HEK293T (cell line): ENCODE measurements around the gene GGA2.

Experiments used
- CTCF ChIA-PET: fragments of 350-600 bp; formaldehyde crosslinking; extraction: SDS; loops from one replicate; lab custom pipeline; 2021; ENCODE audit warnings: antibody characterized with exemption, inconsistent platforms; lab: Yijun Ruan, JAX
- POLR2A ChIA-PET: fragments of 350-600 bp; formaldehyde crosslinking; extraction: SDS; loops from one replicate; lab custom pipeline; 2020; ENCODE audit warnings: antibody characterized with exemption, inconsistent platforms; lab: Yijun Ruan, JAX
- DNase-seq: peaks from one replicate; pipeline ENCODE4 v3.0.0; 2012; ENCODE audit warnings: mixed read lengths; ENCODE audit errors: extremely low spot score
- ARNT ChIP-seq: fragments of 450-650 bp; IDR thresholded peaks from 2 replicates; pipeline ENCODE4 v1.6.1; 2017; ENCODE audit warnings: mild to moderate bottlenecking
- BHLHE40 ChIP-seq: fragments of 450-650 bp; IDR thresholded peaks from 2 replicates; pipeline ENCODE4 v1.6.1; 2016; ENCODE audit warnings: mild to moderate bottlenecking, moderate library complexity, borderline replicate concordance
- CTBP1 ChIP-seq: fragments of 450-650 bp; IDR thresholded peaks from 2 replicates; pipeline ENCODE4 v1.6.1; 2016; ENCODE audit warnings: borderline replicate concordance
- ELF4 ChIP-seq: fragments of 450-650 bp; IDR thresholded peaks from 2 replicates; pipeline ENCODE4 v1.6.1; 2017; ENCODE audit warnings: antibody characterized with exemption
- FOXA1 ChIP-seq: fragments of 450-650 bp; IDR thresholded peaks from 2 replicates; pipeline ENCODE4 v1.6.1; 2016; ENCODE audit warnings: mild to moderate bottlenecking
- FOXK2 ChIP-seq: fragments of 450-650 bp; IDR thresholded peaks from 2 replicates; pipeline ENCODE4 v1.6.1; 2016; ENCODE audit warnings: mild to moderate bottlenecking
- FOXM1 ChIP-seq: fragments of 450-650 bp; IDR thresholded peaks from 2 replicates; pipeline ENCODE4 v1.6.1; 2017; ENCODE audit warnings: mild to moderate bottlenecking, borderline replicate concordance
- HDGF ChIP-seq: fragments of 450-650 bp; IDR thresholded peaks from 2 replicates; pipeline ENCODE4 v1.6.1; 2017; ENCODE audit warnings: antibody characterized with exemption, borderline replicate concordance
- L3MBTL2 ChIP-seq: fragments of 450-650 bp; conservative IDR thresholded peaks from 2 replicates; pipeline ENCODE4 v1.6.1; 2016; ENCODE audit warnings: mild to moderate bottlenecking
- LEF1 ChIP-seq: fragments of 450-650 bp; IDR thresholded peaks from 2 replicates; pipeline ENCODE4 v1.6.1; 2017; ENCODE audit warnings: mild to moderate bottlenecking, borderline replicate concordance
- NFRKB ChIP-seq: fragments of 450-650 bp; IDR thresholded peaks from 2 replicates; pipeline ENCODE4 v1.6.1; 2016; ENCODE audit warnings: mild to moderate bottlenecking, moderate library complexity
- SP1 ChIP-seq: fragments of 450-650 bp; IDR thresholded peaks from 2 replicates; pipeline ENCODE4 v1.6.1; 2017
- SUZ12 ChIP-seq: fragments of 450-650 bp; IDR thresholded peaks from 2 replicates; pipeline ENCODE4 v1.6.1; 2016; ENCODE audit warnings: mild to moderate bottlenecking
- TARDBP ChIP-seq: fragments of 450-650 bp; IDR thresholded peaks from 2 replicates; pipeline ENCODE4 v1.6.1; 2016
- ZNF384 ChIP-seq: fragments of 450-650 bp; IDR thresholded peaks from 2 replicates; pipeline ENCODE4 v1.6.1; 2016
- TF ChIP-seq, protein P1 (sequence below): fragments of 450-650 bp; IDR thresholded peaks from 2 replicates; pipeline ENCODE4 v1.6.1; 2016

The GGA2 gene

DNA sequence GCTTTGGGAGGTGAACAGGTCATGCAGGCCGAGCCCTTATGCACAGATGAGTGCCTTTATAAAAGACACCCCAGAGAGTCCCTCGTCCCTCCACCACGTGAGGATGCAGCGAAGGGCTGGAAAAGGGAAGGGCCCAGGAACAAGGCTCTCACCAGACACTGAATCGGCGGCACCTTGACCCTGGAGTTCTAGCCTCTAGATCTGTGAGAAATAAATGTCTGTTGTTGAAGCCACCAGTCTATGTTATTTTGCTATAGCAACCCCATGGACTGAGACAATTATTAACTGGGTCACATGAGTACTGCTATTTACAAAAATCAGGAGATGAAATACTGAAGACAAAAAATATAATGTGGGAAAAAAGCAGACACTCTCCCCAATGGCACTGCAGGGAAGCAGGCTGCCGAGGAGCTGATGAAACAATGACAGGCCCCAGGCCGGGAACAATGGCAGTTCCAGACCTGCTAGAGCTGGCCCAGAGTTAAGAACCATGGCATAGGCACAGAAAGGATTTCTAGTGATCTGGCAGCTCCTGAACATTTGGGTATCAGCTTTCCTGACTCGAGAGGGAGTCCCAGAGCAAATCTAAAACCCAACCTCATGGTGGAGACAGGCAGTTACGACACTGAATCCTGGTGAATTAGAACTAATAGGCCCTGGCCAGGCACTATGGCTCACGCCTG lies 17.8 kb upstream of the GGA2 start:
- ChIA-PET CTCF (no interaction called here), POLR2A (no interaction called here)
- TF ChIP-seq BHLHE40 (no peak), ZNF384 (no peak), CTBP1 (no peak), LEF1 (no peak), TARDBP (no peak), ELF4 (no peak), FOXM1 (no peak), L3MBTL2 (no peak), SP1 (no peak)
- TF ChIP-seq, protein P1, sequence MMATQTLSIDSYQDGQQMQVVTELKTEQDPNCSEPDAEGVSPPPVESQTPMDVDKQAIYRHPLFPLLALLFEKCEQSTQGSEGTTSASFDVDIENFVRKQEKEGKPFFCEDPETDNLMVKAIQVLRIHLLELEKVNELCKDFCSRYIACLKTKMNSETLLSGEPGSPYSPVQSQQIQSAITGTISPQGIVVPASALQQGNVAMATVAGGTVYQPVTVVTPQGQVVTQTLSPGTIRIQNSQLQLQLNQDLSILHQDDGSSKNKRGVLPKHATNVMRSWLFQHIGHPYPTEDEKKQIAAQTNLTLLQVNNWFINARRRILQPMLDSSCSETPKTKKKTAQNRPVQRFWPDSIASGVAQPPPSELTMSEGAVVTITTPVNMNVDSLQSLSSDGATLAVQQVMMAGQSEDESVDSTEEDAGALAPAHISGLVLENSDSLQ, result no peak
- no peak for DNase-seq

DNA sequence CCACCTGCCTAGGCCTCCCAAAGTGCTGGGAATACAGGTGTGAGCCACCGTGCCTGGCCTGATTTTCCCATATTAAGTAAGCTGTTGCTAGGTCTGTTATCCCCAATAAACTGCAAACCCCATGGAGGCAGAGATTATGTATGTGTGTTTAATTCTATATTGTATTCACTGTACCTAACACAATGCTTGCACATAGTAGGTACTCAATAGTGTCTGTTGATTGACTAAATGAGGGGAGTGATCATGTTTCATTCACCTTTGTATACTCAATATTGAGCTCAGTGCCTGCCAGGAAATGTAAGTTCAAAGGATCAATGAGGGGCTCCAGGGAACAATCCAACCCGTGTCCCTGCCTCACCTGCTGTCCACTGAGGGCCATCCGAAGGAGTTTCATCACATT lies 14.6 kb upstream of the GGA2 start:
- POLR2A ChIA-PET, result no interaction called here
- CTCF ChIA-PET, result interaction anchor here (0.5 kb wide), 1 partner anchor 486 kb away, joined by 3 read pairs; no protein-coding TSS in a partner anchor
- no peak for DNase-seq
- no peak for TF ChIP-seq SUZ12
- no peak for TF ChIP-seq ZNF384
- TF ChIP-seq ARNT, result no peak
- no peak for TF ChIP-seq L3MBTL2
- no peak for TF ChIP-seq FOXK2
- no peak for TF ChIP-seq TARDBP
- TF ChIP-seq BHLHE40, result no peak
- TF ChIP-seq LEF1, result no peak
- no peak for TF ChIP-seq CTBP1
- no peak for TF ChIP-seq NFRKB
- no peak for TF ChIP-seq FOXA1
- no peak for TF ChIP-seq HDGF
- TF ChIP-seq ELF4, result no peak
- TF ChIP-seq SP1, result no peak
- TF ChIP-seq, protein P1, result no peak

DNA sequence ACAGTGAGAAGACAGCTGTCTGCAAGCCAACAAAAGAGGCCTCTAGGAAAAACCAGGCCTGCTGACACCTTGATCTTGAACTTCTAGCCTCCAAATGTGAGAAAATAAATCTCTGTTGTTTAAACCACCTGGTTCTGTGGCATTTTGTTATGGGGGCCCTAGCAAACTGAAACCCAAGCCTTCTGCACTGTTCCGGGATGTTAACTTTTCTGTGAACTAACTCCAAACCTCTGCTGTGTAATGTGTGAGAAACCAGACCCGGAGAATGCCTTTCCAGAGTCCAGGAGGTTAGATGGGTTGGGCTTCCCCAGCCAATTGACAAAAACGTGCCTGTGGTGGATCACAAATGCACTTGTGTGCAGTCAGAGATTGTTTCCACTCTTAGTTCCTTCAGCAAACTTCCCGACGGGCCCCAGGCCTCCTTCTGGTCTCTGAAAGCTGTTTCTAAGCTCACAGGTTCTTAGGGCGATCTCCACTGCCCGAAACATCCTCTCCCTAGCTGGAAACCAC lies 13.6 kb upstream of the GGA2 start:
- no peak for TF ChIP-seq ZNF384
- TF ChIP-seq SP1, result no peak
- no peak for TF ChIP-seq FOXM1
- no peak for TF ChIP-seq TARDBP
- TF ChIP-seq FOXA1, result no peak
- TF ChIP-seq ELF4, result no peak
- no peak for TF ChIP-seq BHLHE40
- no peak for DNase-seq
- POLR2A ChIA-PET, result no interaction called here
- CTCF ChIA-PET, result no interaction called here

DNA sequence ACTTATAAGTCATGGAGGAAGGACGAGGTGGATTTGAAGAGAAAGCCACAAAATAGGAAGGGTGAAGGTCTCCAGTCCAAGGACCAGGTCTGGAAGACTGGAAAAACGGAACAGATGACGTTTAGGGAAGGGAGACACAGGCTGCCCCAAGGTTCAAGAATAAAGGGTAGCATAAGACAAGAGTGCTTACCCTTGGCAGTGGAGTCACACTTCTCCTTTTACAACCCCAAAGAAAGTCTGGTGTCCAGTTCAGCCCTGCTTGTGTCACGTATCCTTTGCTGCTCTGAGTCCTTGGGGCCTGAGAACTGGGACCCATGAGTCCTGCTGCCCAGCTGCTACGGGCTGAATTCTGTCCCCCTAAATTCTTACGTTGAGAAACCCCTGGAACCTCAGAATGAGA lies 13.0 kb upstream of the GGA2 start:
- no peak for DNase-seq
- CTCF ChIA-PET, result no interaction called here
- TF ChIP-seq ELF4 (no peak), LEF1 (no peak), NFRKB (no peak), SP1 (no peak)
- POLR2A ChIA-PET, result no interaction called here

DNA sequence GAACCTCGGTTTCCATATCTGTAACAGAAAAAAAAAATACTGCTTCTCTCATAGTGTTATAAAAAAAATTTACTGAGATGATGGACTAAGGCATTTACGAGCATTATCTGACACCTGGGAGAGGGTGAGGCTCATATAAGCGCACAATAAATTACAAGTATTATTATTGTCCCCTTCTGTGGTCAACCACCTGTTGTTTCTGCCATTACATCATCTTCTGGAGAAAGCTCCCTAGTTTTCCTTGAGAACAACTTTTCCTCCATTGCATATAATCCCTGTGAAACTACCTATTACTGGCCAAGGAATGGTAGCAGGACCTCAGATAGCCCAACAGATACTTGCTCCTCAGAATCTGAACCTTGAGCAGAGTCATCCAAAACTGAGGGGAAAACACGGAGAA lies 11.7 kb upstream of the GGA2 start:
- POLR2A ChIA-PET, result no interaction called here
- CTCF ChIA-PET, result no interaction called here
- no peak for TF ChIP-seq ZNF384
- no peak for DNase-seq

DNA sequence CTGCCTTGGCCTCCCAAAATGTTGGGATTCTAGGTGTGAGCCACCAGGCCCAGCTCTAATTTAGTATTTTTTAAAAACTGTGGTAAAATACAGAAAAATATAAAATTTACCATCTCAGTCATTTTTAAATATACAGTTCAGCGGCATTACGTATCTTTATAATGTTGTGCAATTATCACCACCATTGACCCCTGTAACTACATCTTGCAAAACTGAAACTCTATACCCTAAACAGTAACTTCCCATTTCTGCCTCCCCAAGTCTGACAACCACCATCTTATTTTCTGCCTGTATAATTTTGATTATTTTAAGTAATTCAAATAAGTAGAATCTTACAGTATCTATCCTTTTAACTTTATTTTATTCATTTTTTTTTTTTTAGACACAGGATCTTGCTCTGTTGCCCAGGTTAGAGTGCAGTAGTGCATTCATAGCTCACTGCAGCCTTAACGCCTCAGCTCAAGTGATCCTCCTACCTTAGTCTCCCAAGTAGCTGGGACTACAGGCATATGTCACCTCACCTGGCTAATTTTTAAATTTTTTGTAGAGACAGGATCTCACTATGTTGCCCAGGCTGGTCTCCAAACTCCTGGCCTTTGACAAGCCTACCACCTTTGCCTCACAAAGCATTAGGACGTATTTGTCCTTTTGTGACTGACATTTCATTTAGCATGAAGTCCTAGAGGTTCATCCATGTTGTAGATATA lies 10.9 kb upstream of the GGA2 start:
- ChIA-PET CTCF (interaction anchor here (1.0 kb wide), 1 partner anchor 35 kb away, joined by 3 read pairs; no protein-coding TSS in a partner anchor), POLR2A (interaction anchor here (0.7 kb wide), 1 partner anchor 11 kb away, joined by 3 read pairs; the partner anchor contains the start of gene GGA2)
- DNase-seq, result no peak
- TF ChIP-seq TARDBP (no peak), FOXA1 (no peak), ZNF384 (no peak)
- TF ChIP-seq, protein P1, result no peak

DNA sequence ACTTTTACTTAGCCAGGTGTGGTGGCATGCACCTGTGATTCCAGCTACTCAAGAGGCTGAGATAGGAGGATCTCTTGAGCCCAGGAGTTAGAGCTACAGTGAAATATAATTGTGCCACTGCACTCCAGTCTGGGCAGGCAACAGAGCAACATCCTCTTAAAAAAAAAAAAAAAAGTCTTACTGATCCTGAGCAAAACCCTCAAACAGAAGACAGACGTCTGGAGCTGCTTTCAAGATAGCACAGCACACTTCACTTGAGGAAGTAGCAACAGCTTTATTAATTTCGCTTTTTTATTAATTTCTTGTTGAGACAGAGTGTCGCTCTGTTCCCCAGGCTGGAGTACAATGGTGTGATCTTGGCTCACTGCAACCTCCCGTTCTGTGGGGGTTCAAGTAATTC lies 10.2 kb upstream of the GGA2 start:
- TF ChIP-seq HDGF (no peak), ARNT (no peak), FOXM1 (no peak), NFRKB (no peak), BHLHE40 (no peak), FOXA1 (no peak), FOXK2 (no peak), CTBP1 (no peak), TARDBP (no peak), LEF1 (no peak), ZNF384 (no peak), SUZ12 (no peak), L3MBTL2 (no peak), ELF4 (no peak), SP1 (no peak)
- TF ChIP-seq, protein P1, result no peak
- POLR2A ChIA-PET, result interaction anchor here (0.7 kb wide), 1 partner anchor 10 kb away, joined by 3 read pairs; the partner anchor contains the start of gene GGA2
- DNase-seq, result no peak
- CTCF ChIA-PET, result interaction anchor here (1.0 kb wide), 1 partner anchor 35 kb away, joined by 3 read pairs; no protein-coding TSS in a partner anchor
